GM12878 (cell line): ENCODE measurements around the gene NPW.

ENCODE experiments used
- BHLHE40 ChIP-seq, 2 experiments: fragments of 450-650 bp in 1 of 2; IDR thresholded peaks; 2 replicates each; pipeline ENCODE4 v1.6.1; 2011 to 2017; ENCODE audit warnings: low read depth in 2 of 2, borderline replicate concordance in 1 of 2, improper control_type of control experiment in 1 of 2, low read length in 1 of 2, mild to moderate bottlenecking in 1 of 2
- BRCA1 ChIP-seq: IDR thresholded peaks from 2 replicates; pipeline ENCODE4 v1.6.1; 2011; ENCODE audit warnings: low read depth, low read length, improper control_type of control experiment

DNA sequence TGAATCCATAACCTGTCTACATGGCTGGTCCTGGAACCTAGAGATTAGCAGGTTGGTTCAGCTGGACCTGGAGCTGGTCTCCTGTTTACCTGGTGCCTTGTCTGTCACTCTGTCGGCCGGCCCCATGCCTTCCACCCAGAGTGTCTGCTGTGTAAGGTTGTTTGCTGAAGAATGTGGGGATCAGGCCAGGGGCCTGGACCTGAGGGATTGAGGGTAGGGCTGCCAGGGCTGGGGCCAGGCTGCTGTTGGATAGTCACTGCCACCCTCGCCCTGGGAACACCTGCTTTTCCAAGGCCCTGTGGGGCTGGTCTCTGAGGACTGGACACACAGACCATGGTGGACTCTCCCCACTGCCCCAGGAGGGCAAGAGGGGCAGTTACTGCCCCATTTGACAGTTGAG lies 8.6 kb downstream of the NPW start:
- TF ChIP-seq BRCA1 (no peak), BHLHE40 (IDR thresholded peaks at IDR 0.05; ENCODE audit: borderline replicate concordance in 1 of 2, low read depth in 2 of 2, low read length in 1 of 2) (no peak)
